CD14-positive monocyte (primary cell): Measurements from ENCODE around the gene C1QC. TPM values are rescaled to one million over a fixed set of nuclear protein-coding genes. Genes with fewer than 3 reads are reported as not detected.

Source experiments
- DNase-seq, 3 donors: peaks; one replicate each; pipeline ENCODE4 v3.0.0-alpha.2; 2011 to 2022
- H2AFZ ChIP-seq: 2 replicates; pipeline ENCODE4 v1.6.0; 2012; ENCODE audit warnings: mild to moderate bottlenecking, low read depth, low read length, inconsistent platforms; ENCODE audit not compliant: insufficient read depth, poor library complexity, severe bottlenecking
- H3K27ac ChIP-seq, 2 donors: 1 replicate in 1 of 2; 2 replicates in 1 of 2; pipeline ENCODE4 v1.5.1; 2012 to 2013; ENCODE audit warnings: low read length in 2 of 2, control low read depth in 1 of 2, inconsistent platforms in 1 of 2, low read depth in 1 of 2, mild to moderate bottlenecking in 1 of 2
- H3K27me3 ChIP-seq, 2 donors: one replicate each; pipeline versions ENCODE4 v1.6.0 to v1.6.1; 2011 to 2013; ENCODE audit warnings: low read length in 2 of 2; ENCODE audit not compliant: control insufficient read depth in 2 of 2, insufficient read depth in 2 of 2
- H3K36me3 ChIP-seq, 2 donors: replicated peaks in 1 of 2; 1 replicate in 1 of 2; 2 replicates in 1 of 2; pipeline versions ENCODE4 v1.5.1 to v1.6.1; 2012 to 2013; ENCODE audit warnings: low read length in 2 of 2, control low read depth in 1 of 2, inconsistent platforms in 1 of 2, mild to moderate bottlenecking in 1 of 2; ENCODE audit not compliant: insufficient read depth in 2 of 2, control insufficient read depth in 1 of 2
- H3K4me1 ChIP-seq, 2 donors: 1 replicate in 1 of 2; 2 replicates in 1 of 2; pipeline versions ENCODE4 v1.5.1 to v1.6.1; 2012 to 2013; ENCODE audit warnings: low read length in 2 of 2, control low read depth in 1 of 2, inconsistent platforms in 1 of 2, mild to moderate bottlenecking in 1 of 2, moderate library complexity in 1 of 2; ENCODE audit not compliant: insufficient read depth in 2 of 2, control insufficient read depth in 1 of 2
- H3K4me2 ChIP-seq: replicated peaks from 2 replicates; pipeline ENCODE3; 2012; ENCODE audit warnings: low read length, moderate library complexity, mild to moderate bottlenecking; ENCODE audit not compliant: poor library complexity, severe bottlenecking; ENCODE audit errors: extremely low read depth
- H3K4me3 ChIP-seq, 3 experiments: fragments of 200-600 bp in 1 of 3; sonication (generic) in 1 of 3; replicated peaks in 1 of 3; 1 replicate in 2 of 3; 2 replicates in 1 of 3; pipeline ENCODE4 v1.5.1; 2011 to 2013; ENCODE audit warnings: low read length in 3 of 3, mild to moderate bottlenecking in 3 of 3, control low read depth in 2 of 3, low read depth in 2 of 3, inconsistent platforms in 1 of 3, moderate library complexity in 1 of 3
- H3K79me2 ChIP-seq: 2 replicates; pipeline ENCODE4 v1.6.0; 2012; ENCODE audit warnings: mild to moderate bottlenecking, control low read depth, inconsistent platforms, low read length, moderate library complexity; ENCODE audit not compliant: insufficient read depth
- H3K9ac ChIP-seq: 2 replicates; pipeline ENCODE4 v1.6.0; 2017; ENCODE audit warnings: low read length, mild to moderate bottlenecking; ENCODE audit not compliant: insufficient read depth, poor library complexity, severe bottlenecking
- H3K9me3 ChIP-seq, 2 donors: replicated peaks in 1 of 2; 1 replicate in 1 of 2; 2 replicates in 1 of 2; pipeline versions ENCODE4 v1.5.1 to v1.6.1; 2012 to 2013; ENCODE audit warnings: low read length in 2 of 2, control low read depth in 1 of 2; ENCODE audit not compliant: control insufficient read depth in 1 of 2, insufficient read depth in 1 of 2
- H4K20me1 ChIP-seq: 2 replicates; pipeline ENCODE4 v1.6.0; 2012; ENCODE audit warnings: mild to moderate bottlenecking, low read length, control low read depth, moderate library complexity; ENCODE audit not compliant: insufficient read depth
- H3K27ac Mint-ChIP-seq, 7 donors: one replicate each; pipeline ENCODE4 v1.8.0; 2020; ENCODE audit warnings: mild to moderate bottlenecking in 7 of 7, mixed read lengths in 7 of 7, moderate library complexity in 6 of 7, inconsistent platforms in 2 of 7
- H3K27me3 Mint-ChIP-seq, 3 donors: one replicate each; pipeline ENCODE4 v1.8.0; 2021 to 2022; ENCODE audit warnings: low read depth in 3 of 3, mild to moderate bottlenecking in 3 of 3, mixed read lengths in 3 of 3, moderate library complexity in 3 of 3, inconsistent platforms in 1 of 3
- H3K36me3 Mint-ChIP-seq, 2 donors: one replicate each; pipeline ENCODE4 v1.8.0; 2020; ENCODE audit warnings: mixed read lengths in 2 of 2, inconsistent platforms in 1 of 2, mild to moderate bottlenecking in 1 of 2
- H3K4me1 Mint-ChIP-seq: one replicate; pipeline ENCODE4 v1.8.0; 2020; ENCODE audit warnings: mild to moderate bottlenecking, mixed read lengths
- H3K4me3 Mint-ChIP-seq, 2 donors: one replicate each; pipeline ENCODE4 v1.8.0; 2020; ENCODE audit warnings: mild to moderate bottlenecking in 2 of 2, mixed read lengths in 2 of 2, moderate library complexity in 1 of 2
- H3K9me3 Mint-ChIP-seq, 7 donors: one replicate each; pipeline ENCODE4 v1.8.0; 2020 to 2022; ENCODE audit warnings: mixed read lengths in 7 of 7, mild to moderate bottlenecking in 6 of 7, moderate library complexity in 6 of 7, inconsistent platforms in 2 of 7
- CTCF ChIP-seq: fragments of 200-600 bp; IDR thresholded peaks from one replicate; pipeline ENCODE4 v1.8.0; 2022; ENCODE audit warnings: antibody characterized with exemption, mild to moderate bottlenecking
- WGBS: methylation state at CpG from one replicate; pipeline ENCODE4 v1.1.5; 2013; ENCODE audit warnings: missing lambda C conversion rate; ENCODE audit not compliant: insufficient coverage; 5-methylcytosine and 5-hydroxymethylcytosine counted together
- intact Hi-C, 2 donors: fragments of 100-400 bp; cut with micrococcal nuclease; formaldehyde crosslinking; loops; one replicate each; pipeline versions ENCODE4 v1.15.0 to v1.15.1; 2023
- polyA plus RNA-seq, 3 donors: library from polyadenylated mRNA; depleted of rRNA in 1 of 3; unstranded in 2 of 3; stranded (reverse) in 1 of 3; fragments of 300-500 nt in 2 of 3; fragments of >200 nt in 1 of 3; fragmentation: Illumina TruSeq in 2 of 3; gene quantifications; 1 replicate in 2 of 3; 2 replicates in 1 of 3; pipeline ENCODE4 v1.2.3, GENCODE V29; 2012 to 2021

C1QC gene
- polyA plus RNA-seq, 3 donors = 0.74 to 3.6 (median 0.85) TPM

GRCh38 chr1:22613572-22613918, 29.9 kb upstream of the C1QC start:
- Histone ChIP-seq H3K79me2 (no peaks in the 10 kb centered on the region), H3K9ac (no peak overlapping the region), H3K4me3 (no peak overlapping the region), H3K4me2 (no peak overlapping the region), H4K20me1 (no peaks in the 10 kb centered on the region), H3K27me3 (peaks cover 0 to 7% of the 10 kb centered on the region in 2 donors), H2AFZ (no peak overlapping the region), H3K4me1 (no peaks in the 10 kb centered on the region), H3K36me3 (no peaks in the 10 kb centered on the region), H3K27ac (no peak overlapping the region), H3K9me3 (no peaks in the 10 kb centered on the region)
- no peak for DNase-seq
- Mint-ChIP-seq H3K4me1 (no peaks in the 10 kb centered on the region), H3K27me3 (peaks cover 12 to 24% (median 21%) of the 10 kb centered on the region in 3 donors), H3K27ac (no peak overlapping the region), H3K36me3 (no peaks in the 10 kb centered on the region), H3K4me3 (no peak overlapping the region), H3K9me3 (no peaks in the 10 kb centered on the region)
- WGBS = 89% methylated on average over 3 of the region's 5 CpGs
- no peak for TF ChIP-seq CTCF
- intact Hi-C loops = no loop called here

- Histone ChIP-seq H3K4me3 (no peak overlapping the region), H3K27ac (no peak overlapping the region), H3K4me2 (no peak overlapping the region), H3K79me2 (no peaks in the 10 kb centered on the region), H4K20me1 (no peaks in the 10 kb centered on the region), H3K9ac (no peak overlapping the region), H3K4me1 (no peaks in the 10 kb centered on the region), H3K9me3 (no peaks in the 10 kb centered on the region), H3K27me3 (peaks cover 0 to 7% of the 10 kb centered on the region in 2 donors), H2AFZ (no peak overlapping the region), H3K36me3 (no peaks in the 10 kb centered on the region)
- intact Hi-C loops = no loop called here
- DNase-seq = no peak
- no peaks in the 10 kb centered on the region for H3K36me3 Mint-ChIP-seq
- H3K4me1 Mint-ChIP-seq = no peaks in the 10 kb centered on the region
- peaks cover 9 to 22% (median 21%) of the 10 kb centered on the region in 3 donors for H3K27me3 Mint-ChIP-seq
- H3K27ac Mint-ChIP-seq = no peak overlapping the region
- H3K4me3 Mint-ChIP-seq = no peak overlapping the region
- no peak for TF ChIP-seq CTCF
- H3K9me3 Mint-ChIP-seq = no peaks in the 10 kb centered on the region
- 54% methylated on average over 9 of the region's 12 CpGs for WGBS
Measured at GRCh38 chr1:22613951-22614350, 29.5 kb upstream of the C1QC start.
